ENCODE data around the gene CCNL2. TPM values are rescaled to one million over a fixed set of nuclear protein-coding genes. Genes with fewer than 3 reads are reported as not detected.
A peak's percentile ranks its signal among the peaks of the same experiment; 100 is the strongest.
"Not testable (repeated sequence)": the region's sequence is repeated elsewhere in the genome, so short reads cannot be mapped to it uniquely, and the experiment has no call there.

CCNL2 gene
- total RNA-seq, 1 donor from 2014 or later: 194 TPM

- DNase-seq (ENCODE audit: low spot score): no peak
Observed at GRCh38 chr1:1373051-1373814, 25.9 kb downstream of the CCNL2 start.

- peak; percentile 60 for DNase-seq (ENCODE audit: low spot score)
Observed at GRCh38 chr1:1371746-1372711, 27.1 kb downstream of the CCNL2 start.

- DNase-seq (ENCODE audit: low spot score): no peak
Observed at GRCh38 chr1:1371364-1371745, 27.8 kb downstream of the CCNL2 start.

- DNase-seq (ENCODE audit: low spot score): no peak
Observed at GRCh38 chr1:1370771-1371300, 28.3 kb downstream of the CCNL2 start.

- DNase-seq (ENCODE audit: low spot score): not testable (repeated sequence)
Observed at GRCh38 chr1:1370094-1370493, 29.0 kb downstream of the CCNL2 start.

GRCh38 chr1:1367315-1367714 lies 31.8 kb downstream of the CCNL2 start:
- no peak for DNase-seq (ENCODE audit: low spot score)

- DNase-seq (ENCODE audit: low spot score): no peak
Observed at GRCh38 chr1:1366699-1367066, 32.5 kb downstream of the CCNL2 start.

- no peak for DNase-seq (ENCODE audit: low spot score)
Observed at GRCh38 chr1:1365875-1366698, 33.0 kb downstream of the CCNL2 start.

- no peak for DNase-seq (ENCODE audit: low spot score)
Observed at GRCh38 chr1:1364266-1364665, 34.9 kb downstream of the CCNL2 start.

GRCh38 chr1:1361982-1362423 lies 37.1 kb downstream of the CCNL2 start:
- no peak for DNase-seq (ENCODE audit: low spot score)

- no peak for DNase-seq (ENCODE audit: low spot score)
Observed at GRCh38 chr1:1361233-1361981, 37.7 kb downstream of the CCNL2 start.

- peak; percentile 40 for DNase-seq (ENCODE audit: low spot score)
Observed at GRCh38 chr1:1360506-1361169, 38.5 kb downstream of the CCNL2 start.

GRCh38 chr1:1359664-1360468 lies 39.3 kb downstream of the CCNL2 start:
- DNase-seq (ENCODE audit: low spot score): no peak

- DNase-seq (ENCODE audit: low spot score): no peak
Observed at GRCh38 chr1:1359308-1359663, 39.8 kb downstream of the CCNL2 start.

- peak; percentile 60 for DNase-seq (ENCODE audit: low spot score)
Observed at GRCh38 chr1:1358433-1359271, 40.5 kb downstream of the CCNL2 start, which contains the start of gene MXRA8. MXRA8 (minus strand) TSS chr1:1358555; CDS start chr1:1358504, 51 bp downstream.

GRCh38 chr1:1357871-1358432 lies 41.2 kb downstream of the CCNL2 start:
- DNase-seq (ENCODE audit: low spot score): no peak

- no peak for DNase-seq (ENCODE audit: low spot score)
Observed at GRCh38 chr1:1356796-1357401, 42.2 kb downstream of the CCNL2 start.
